Right hindlimb (tissue), 1 donor: ENCODE data around the gene COL5A1.
"Not testable (repeated sequence)": the region's sequence is repeated elsewhere in the genome, so short reads cannot be mapped to it uniquely, and the experiment has no call there.

Experiments used
- DNase-seq: peaks from one replicate; pipeline ENCODE4 v3.0.0-alpha.2; 2018

COL5A1 gene

DNA sequence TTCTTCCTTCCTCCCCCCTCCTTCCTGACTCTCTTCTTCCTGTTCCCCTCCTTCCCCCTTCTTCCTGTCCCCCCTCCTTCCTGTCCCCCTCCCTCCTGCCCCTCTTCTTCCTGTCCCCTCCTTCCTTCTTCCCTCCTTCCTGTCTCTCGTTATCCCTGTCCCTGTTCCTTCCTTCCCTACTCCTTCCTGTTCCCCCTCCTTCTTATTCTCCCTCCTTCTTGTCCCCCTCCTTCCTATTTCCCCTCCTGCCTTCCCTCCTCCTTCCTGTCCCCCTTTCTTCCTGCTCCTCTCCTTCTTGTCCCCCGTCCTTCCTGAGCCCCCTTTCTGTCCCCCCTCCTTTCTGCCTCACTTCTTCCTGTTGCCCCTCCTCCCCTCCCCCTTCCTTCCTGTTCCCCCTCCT, 70.6 kb downstream of the COL5A1 start:
- DNase-seq: no peak

- DNase-seq: no peak
These were observed 71.3 kb downstream of the COL5A1 start for GRCh38 chr9:134712926-134713325.

GRCh38 chr9:134715536-134715935, 73.9 kb downstream of the COL5A1 start:
- DNase-seq: not testable (repeated sequence)

DNA sequence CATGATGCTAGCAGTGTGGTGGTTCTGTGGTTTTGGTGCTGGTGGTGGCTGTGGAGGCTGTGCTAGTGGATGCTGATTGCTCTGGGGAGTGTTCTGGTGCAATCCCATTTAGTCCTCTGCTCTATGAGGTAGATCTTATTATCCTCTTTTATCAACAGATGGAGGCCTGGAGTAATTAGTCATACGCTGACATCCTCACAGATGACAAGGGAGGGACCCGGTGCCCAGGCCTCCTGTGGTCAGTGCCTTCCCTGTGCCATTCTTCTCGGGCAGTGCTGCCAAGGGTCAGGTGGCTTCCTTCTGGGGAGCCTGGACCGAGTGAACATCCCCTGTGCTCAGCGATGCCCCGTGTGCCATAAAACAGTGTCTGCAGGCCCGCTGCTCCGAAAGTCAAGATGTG, 74.5 kb downstream of the COL5A1 start:
- no peak for DNase-seq

- no peak for DNase-seq
These were observed 75.5 kb downstream of the COL5A1 start for GRCh38 chr9:134717056-134717455.

DNA sequence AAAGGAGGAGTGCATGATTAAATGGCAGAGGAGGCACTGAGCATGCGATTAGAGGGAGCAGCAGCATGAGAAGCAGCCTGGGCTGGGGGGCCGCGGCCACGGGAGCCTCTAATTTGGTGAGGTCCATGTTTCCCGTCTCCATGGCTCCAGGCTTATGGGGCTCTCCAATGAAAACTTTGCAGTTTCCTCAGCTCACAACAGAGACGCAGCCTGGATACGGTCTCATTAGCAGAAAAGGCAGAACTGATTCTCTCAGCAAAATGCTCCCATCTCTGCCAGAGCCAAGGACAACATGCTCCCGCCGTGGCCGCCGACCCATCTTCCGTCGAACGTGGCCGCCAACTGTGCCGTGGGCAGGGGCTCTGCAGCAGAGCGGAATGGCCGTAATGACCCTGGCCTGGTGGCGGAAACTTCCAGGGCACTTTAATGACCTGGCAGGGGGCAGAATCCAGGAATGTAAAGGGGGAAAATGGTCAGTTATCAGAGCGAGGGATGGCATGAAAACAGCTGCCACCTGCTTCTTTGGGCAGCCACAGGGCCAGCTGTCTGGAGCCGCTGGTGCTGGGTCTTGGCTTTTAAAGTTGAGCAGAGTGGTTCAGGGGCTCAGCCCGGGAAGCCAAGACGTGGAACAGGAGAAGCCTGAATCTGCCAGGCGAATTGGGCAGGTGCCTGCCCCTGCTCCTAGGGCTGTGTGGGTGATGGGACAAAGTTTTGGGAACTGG, 76.5 kb downstream of the COL5A1 start:
- peak; percentile 68 for DNase-seq

GRCh38 chr9:134719331-134719730, 77.7 kb downstream of the COL5A1 start:
- DNase-seq: no peak

- no peak for DNase-seq
These were observed 78.6 kb downstream of the COL5A1 start for GRCh38 chr9:134720136-134720753.

GRCh38 chr9:134720796-134721195, 79.2 kb downstream of the COL5A1 start:
- no peak for DNase-seq

GRCh38 chr9:134721344-134721743, 79.7 kb downstream of the COL5A1 start:
- DNase-seq: no peak

GRCh38 chr9:134722120-134722701, 80.6 kb downstream of the COL5A1 start:
- DNase-seq: no peak

GRCh38 chr9:134723037-134723436, 81.4 kb downstream of the COL5A1 start:
- no peak for DNase-seq

GRCh38 chr9:134723491-134724190, 82.0 kb downstream of the COL5A1 start:
- DNase-seq: no peak

GRCh38 chr9:134724202-134724911, 82.8 kb downstream of the COL5A1 start:
- no peak for DNase-seq

- no peak for DNase-seq
These were observed 83.5 kb downstream of the COL5A1 start for GRCh38 chr9:134724912-134725604.

- no peak for DNase-seq
These were observed 84.0 kb downstream of the COL5A1 start for GRCh38 chr9:134725605-134725940.

- no peak for DNase-seq
These were observed 84.6 kb downstream of the COL5A1 start for GRCh38 chr9:134726026-134726721.

GRCh38 chr9:134726722-134727034, 85.1 kb downstream of the COL5A1 start:
- DNase-seq: no peak

DNA sequence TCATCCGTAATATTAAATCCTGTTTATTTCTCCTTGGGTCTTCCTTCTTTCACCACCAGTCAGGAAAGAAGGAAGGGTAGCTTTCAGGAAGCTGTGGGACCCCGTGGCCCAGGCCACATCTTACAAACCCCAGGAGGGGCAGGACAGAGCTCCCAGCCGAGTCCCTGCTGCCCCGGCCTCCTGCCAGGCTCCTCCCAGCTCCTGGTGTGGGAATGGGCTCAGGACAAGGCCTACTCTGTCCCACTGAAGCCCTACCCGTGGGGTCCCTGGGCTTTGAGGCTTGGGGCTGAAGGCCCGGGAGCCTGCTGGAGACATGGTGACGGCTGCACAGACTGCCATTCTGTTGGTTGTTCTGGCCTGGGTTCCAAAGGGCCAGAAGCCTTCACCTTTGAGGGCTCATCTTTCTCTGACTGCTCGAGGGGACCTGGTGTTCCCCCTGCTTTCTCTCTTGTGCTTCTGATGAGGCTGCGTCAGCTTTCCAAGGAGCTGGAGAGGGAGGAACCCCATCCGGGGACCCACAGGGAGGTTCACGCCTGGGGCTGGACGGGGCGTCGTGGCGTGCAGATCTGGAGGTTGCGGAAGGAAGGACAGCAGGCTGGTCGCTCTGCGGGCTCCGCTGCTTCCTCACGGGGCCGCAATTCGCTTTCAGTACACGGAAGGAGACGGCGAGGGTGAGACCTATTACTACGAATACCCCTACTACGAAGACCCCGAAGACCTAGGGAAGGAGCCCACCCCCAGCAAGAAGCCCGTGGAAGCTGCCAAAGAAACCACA, 86.6 kb downstream of the COL5A1 start:
- no peak for DNase-seq

- DNase-seq: no peak
These were observed 87.3 kb downstream of the COL5A1 start for GRCh38 chr9:134728801-134729495.
